Uterus (tissue), 4 donors: ENCODE data around the gene OR51F2. TPM values are rescaled to one million over a fixed set of nuclear protein-coding genes. Genes with fewer than 3 reads are reported as not detected.

Source experiments
- DNase-seq, 2 donors: peaks; one replicate each; pipeline ENCODE4 v3.0.0-alpha.2; 2019 to 2020
- H3K27ac ChIP-seq, 2 donors: fragments of 200-600 bp; sonication (generic); 1 replicate in 1 of 2; 2 replicates in 1 of 2; pipeline ENCODE4 v1.5.1; 2016 to 2018
- H3K27me3 ChIP-seq, 2 donors: fragments of 200-600 bp; sonication (generic); one replicate each; pipeline ENCODE4 v1.5.1; 2018 to 2019; ENCODE audit warnings: control low read depth in 1 of 2
- H3K36me3 ChIP-seq, 2 donors: fragments of 200-600 bp; sonication (generic); one replicate each; pipeline ENCODE4 v1.5.1; 2019; ENCODE audit warnings: control low read depth in 1 of 2
- H3K4me1 ChIP-seq, 2 donors: fragments of 200-600 bp; sonication (generic); one replicate each; pipeline ENCODE4 v1.5.1; 2018 to 2019; ENCODE audit warnings: control low read depth in 1 of 2
- H3K4me3 ChIP-seq, 2 donors: fragments of 200-600 bp; sonication (generic); 1 replicate in 1 of 2; 2 replicates in 1 of 2; pipeline ENCODE4 v1.5.1; 2018 to 2019; ENCODE audit warnings: mild to moderate bottlenecking in 1 of 2
- H3K9me3 ChIP-seq, 2 donors: fragments of 200-600 bp; sonication (generic); one replicate each; pipeline ENCODE4 v1.5.1; 2019; ENCODE audit warnings: control low read depth in 1 of 2
- CTCF ChIP-seq, 4 experiments: fragments of 200-600 bp in 2 of 4; fragments of 450-650 bp in 2 of 4; sonication (generic) in 2 of 4; IDR thresholded peaks; one replicate each; pipeline ENCODE4 v1.5.1; 2016 to 2019; ENCODE audit warnings: antibody characterized with exemption in 4 of 4, mild to moderate bottlenecking in 2 of 4, moderate library complexity in 1 of 4
- POLR2A ChIP-seq, 2 donors: fragments of 450-650 bp; IDR thresholded peaks; one replicate each; pipeline ENCODE4 v1.6.1; 2016; ENCODE audit warnings: antibody characterized with exemption in 2 of 2, mild to moderate bottlenecking in 1 of 2, moderate library complexity in 1 of 2
- intact Hi-C: fragments of 100-400 bp; cut with DNase I; formaldehyde crosslinking; loops from one replicate; pipeline ENCODE4 v1.15.1; 2023; ENCODE audit warnings: low total_unique reads
- total RNA-seq, 4 donors: library from RNA; depleted of rRNA in 3 of 4; stranded (reverse); fragments of >200 nt in 3 of 4; gene quantifications; one replicate each; pipeline versions ENCODE4 v1.1.0 to v1.2.4, GENCODE V29; 2014 to 2023
- donor health status: DM: yes; HTN: yes; CAD: no.

Gene OR51F2
- total RNA-seq, 4 donors from 2014 or later, result not detected

- Histone ChIP-seq H3K27me3 (no peaks in the 10 kb centered on the region), H3K4me3 (no peak overlapping the region), H3K4me1 (no peaks in the 10 kb centered on the region), H3K27ac (no peak overlapping the region), H3K9me3 (no peaks in the 10 kb centered on the region), H3K36me3 (no peaks in the 10 kb centered on the region)
- intact Hi-C loops, result no loop called here
- DNase-seq, result no peak
- no peak for TF ChIP-seq POLR2A (IDR thresholded peaks at IDR 0.05)
- TF ChIP-seq CTCF (IDR thresholded peaks at IDR 0.05), result no peak
These were observed 41.5 kb downstream of the OR51F2 start for GRCh38 chr11:4862447-4863236.

- no peaks in the 10 kb centered on the region for H3K4me1 ChIP-seq
- H3K4me3 ChIP-seq, result no peak overlapping the region
- H3K36me3 ChIP-seq, result no peaks in the 10 kb centered on the region
- H3K27me3 ChIP-seq, result no peaks in the 10 kb centered on the region
- no peak for DNase-seq
- no peak overlapping the region for H3K27ac ChIP-seq
- TF ChIP-seq POLR2A (IDR thresholded peaks at IDR 0.05) (no peak), CTCF (IDR thresholded peaks at IDR 0.05) (no peak)
- intact Hi-C loops, result no loop called here
- no peaks in the 10 kb centered on the region for H3K9me3 ChIP-seq
These were observed 42.8 kb downstream of the OR51F2 start for GRCh38 chr11:4863876-4864275.

GRCh38 chr11:4865855-4866254 lies 44.7 kb downstream of the OR51F2 start:
- intact Hi-C loops, result no loop called here
- no peaks in the 10 kb centered on the region for H3K9me3 ChIP-seq
- no peaks in the 10 kb centered on the region for H3K27me3 ChIP-seq
- TF ChIP-seq POLR2A (IDR thresholded peaks at IDR 0.05), result no peak
- TF ChIP-seq CTCF (IDR thresholded peaks at IDR 0.05), result no peak
- DNase-seq, result no peak
- no peak overlapping the region for H3K4me3 ChIP-seq
- no peaks in the 10 kb centered on the region for H3K4me1 ChIP-seq
- H3K36me3 ChIP-seq, result no peaks in the 10 kb centered on the region
- H3K27ac ChIP-seq, result no peak overlapping the region

Other genes with a start within 250 kb of the OR51F2 start
- gene OR52I2, start 239.6 kb upstream of the OR51F2 start, total RNA-seq, result not detected
- gene OR52I1, start 227.3 kb upstream of the OR51F2 start, total RNA-seq, result not detected
- gene TRIM68, start 213.1 kb upstream of the OR51F2 start, total RNA-seq, result 10 to 100 TPM in 3 of 4 donors, 1 to 10 TPM in 1; 9.0 to 22.7 (median 13.3) TPM
- gene OR51D1, start 183.8 kb upstream of the OR51F2 start, total RNA-seq, result not detected
- gene OR51E1, start 177.3 kb upstream of the OR51F2 start, total RNA-seq, result 1 to 10 TPM in 2 of 4 donors, under 1 TPM in 1, not detected in 1; 0.26 to 1.4 (median 1.0) TPM
- 1 to 10 TPM in 1 of 4 donors, under 1 TPM in 3; 0.26 to 1.8 (median 0.49) TPM for gene OR51E2, start 123.5 kb upstream of the OR51F2 start, total RNA-seq
- not detected for gene MMP26, start 116.5 kb upstream of the OR51F2 start, total RNA-seq
- gene OR51F1, start 51.4 kb upstream of the OR51F2 start, total RNA-seq, result not detected
- gene OR52R1, start 16.9 kb upstream of the OR51F2 start, total RNA-seq, result not detected
- gene OR51S1, start 27.9 kb downstream of the OR51F2 start, total RNA-seq, result not detected
- gene OR51T1, start 60.6 kb downstream of the OR51F2 start, total RNA-seq, result not detected
- not detected for gene OR51A7, start 82.5 kb downstream of the OR51F2 start, total RNA-seq
- not detected for gene OR51G2, start 98.0 kb downstream of the OR51F2 start, total RNA-seq
- gene OR51G1, start 103.0 kb downstream of the OR51F2 start, total RNA-seq, result not detected
- gene OR51A4, start 126.3 kb downstream of the OR51F2 start, total RNA-seq, result not detected
- not detected for gene OR51A2, start 134.4 kb downstream of the OR51F2 start, total RNA-seq
- not detected for gene OR51L1, start 173.5 kb downstream of the OR51F2 start, total RNA-seq
- not detected for gene OR52J3, start 225.2 kb downstream of the OR51F2 start, total RNA-seq
- gene OR52E2, start 238.3 kb downstream of the OR51F2 start, total RNA-seq, result not detected
- gene OR52E1, start 248.3 kb downstream of the OR51F2 start, total RNA-seq, result not detected